Testis (tissue), 2 donors: Measurements from ENCODE around the gene SSBP1.

ENCODE experiments used
- CTCF ChIP-seq, 3 experiments: fragments of 450-650 bp in 2 of 3; fragments of 200-600 bp in 1 of 3; sonication (generic) in 1 of 3; IDR thresholded peaks; one replicate each; pipeline ENCODE4 v1.5.1; 2016 to 2019; ENCODE audit warnings: antibody characterized with exemption in 3 of 3, mild to moderate bottlenecking in 2 of 3, moderate library complexity in 1 of 3
- POLR2A ChIP-seq: fragments of 450-650 bp; IDR thresholded peaks from one replicate; pipeline ENCODE4 v1.6.1; 2017; ENCODE audit warnings: antibody characterized with exemption, mild to moderate bottlenecking, moderate library complexity

- TF ChIP-seq CTCF (IDR thresholded peaks at IDR 0.05): peak; percentile 48 to 72 (median 71)
- no peak for TF ChIP-seq POLR2A
Measured at GRCh38 chr7:141737836-141738591, at the start of gene SSBP1.
